ENCODE data around the gene R3HCC1L. TPM values are rescaled to one million over a fixed set of nuclear protein-coding genes. Genes with fewer than 3 reads are reported as not detected.
A peak's percentile ranks its signal among the peaks of the same experiment; 100 is the strongest.

Gene R3HCC1L
- total RNA-seq, 1 donor from 2014 or later: 14.4 TPM

- intact Hi-C loops (cut with DNase I): no loop called here
Observed at GRCh38 chr10:98260350-98260749, 125.9 kb downstream of the R3HCC1L start.

DNA sequence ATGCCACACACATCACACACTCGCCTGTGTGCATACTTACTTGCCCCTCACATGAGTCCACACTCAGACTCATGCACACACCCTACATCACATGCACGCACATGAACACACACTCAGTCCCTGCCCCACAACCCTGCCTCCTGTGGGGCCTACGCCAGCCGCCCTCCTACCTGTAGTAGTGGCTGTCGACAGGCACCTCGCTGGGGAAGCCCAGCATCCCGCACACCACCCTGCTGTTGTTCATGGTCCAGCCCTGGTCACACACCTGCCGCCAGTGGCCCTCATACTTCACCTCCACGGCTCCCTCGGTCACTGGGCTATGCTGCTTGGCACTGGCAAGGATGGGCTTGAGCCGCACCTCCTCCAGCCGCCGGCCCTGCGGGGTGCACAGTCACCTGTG, 126.3 kb downstream of the R3HCC1L start:
- H3K4me3 ChIP-seq: no peak overlapping the region
- H3K36me3 ChIP-seq: no peaks in the 10 kb centered on the region
- ATAC-seq (peak; percentile 4), DNase-seq (no peak)
- no peak for TF ChIP-seq CTCF (IDR thresholded peaks at IDR 0.05)
- no peaks in the 10 kb centered on the region for H3K27me3 ChIP-seq (ENCODE audit: low read depth)
- H3K27ac ChIP-seq: no peak overlapping the region
- peaks cover 9% of the 10 kb centered on the region for H3K4me1 ChIP-seq
- intact Hi-C loops (cut with DNase I): no loop called here
- H3K9me3 ChIP-seq: no peaks in the 10 kb centered on the region

More at GRCh38 chr10:98260350-98260749, 125.9 kb downstream of the R3HCC1L start:
- no peaks in the 10 kb centered on the region for H3K27me3 ChIP-seq (ENCODE audit: low read depth)
- no peaks in the 10 kb centered on the region for H3K36me3 ChIP-seq
- TF ChIP-seq CTCF (IDR thresholded peaks at IDR 0.05): no peak
- no peak for DNase-seq
- peaks cover 9% of the 10 kb centered on the region for H3K4me1 ChIP-seq
- H3K9me3 ChIP-seq: no peaks in the 10 kb centered on the region
- no peak overlapping the region for H3K4me3 ChIP-seq
- peak in 1 of 2 donors; percentile 6 for ATAC-seq
- no peak overlapping the region for H3K27ac ChIP-seq

- Histone ChIP-seq H3K4me1 (peaks cover 9% of the 10 kb centered on the region), H3K27me3 (ENCODE audit: low read depth) (no peaks in the 10 kb centered on the region), H3K4me3 (no peak overlapping the region), H3K36me3 (no peaks in the 10 kb centered on the region), H3K27ac (no peak overlapping the region), H3K9me3 (no peaks in the 10 kb centered on the region)
- TF ChIP-seq CTCF (IDR thresholded peaks at IDR 0.05): no peak
- intact Hi-C loops (cut with DNase I): no loop called here
- ATAC-seq: no peak
- no peak for DNase-seq
Observed at GRCh38 chr10:98261436-98262277, 127.2 kb downstream of the R3HCC1L start.

DNA sequence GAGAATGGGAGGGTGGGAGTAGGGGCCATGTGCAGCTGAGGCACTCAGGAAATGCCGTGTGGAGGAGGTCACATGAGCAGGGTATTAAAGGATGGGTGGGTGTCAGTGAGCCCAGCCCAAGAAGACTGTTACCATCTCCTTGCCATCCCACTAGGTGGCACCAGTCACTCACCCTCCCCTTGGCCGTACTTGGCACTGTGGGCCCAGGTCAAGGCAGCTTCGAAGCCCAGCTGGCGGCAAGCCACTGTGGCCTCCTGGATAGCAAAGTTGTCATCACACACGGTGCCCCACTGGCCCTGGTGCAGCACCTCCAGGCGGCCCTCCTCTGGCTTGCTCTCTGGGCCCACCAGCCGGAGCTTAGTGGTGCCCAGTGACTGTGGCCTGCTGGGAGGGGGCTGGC, 128.1 kb downstream of the R3HCC1L start:
- TF ChIP-seq CTCF (IDR thresholded peaks at IDR 0.05): peak; percentile 53
- no peak overlapping the region for H3K27ac ChIP-seq
- no peaks in the 10 kb centered on the region for H3K27me3 ChIP-seq (ENCODE audit: low read depth)
- peaks cover 12% of the 10 kb centered on the region for H3K4me1 ChIP-seq
- H3K4me3 ChIP-seq: no peak overlapping the region
- no peaks in the 10 kb centered on the region for H3K36me3 ChIP-seq
- DNase-seq: no peak
- H3K9me3 ChIP-seq: no peaks in the 10 kb centered on the region
- intact Hi-C loops (cut with DNase I): no loop called here
- ATAC-seq: peak; percentile 60 to 67

DNA sequence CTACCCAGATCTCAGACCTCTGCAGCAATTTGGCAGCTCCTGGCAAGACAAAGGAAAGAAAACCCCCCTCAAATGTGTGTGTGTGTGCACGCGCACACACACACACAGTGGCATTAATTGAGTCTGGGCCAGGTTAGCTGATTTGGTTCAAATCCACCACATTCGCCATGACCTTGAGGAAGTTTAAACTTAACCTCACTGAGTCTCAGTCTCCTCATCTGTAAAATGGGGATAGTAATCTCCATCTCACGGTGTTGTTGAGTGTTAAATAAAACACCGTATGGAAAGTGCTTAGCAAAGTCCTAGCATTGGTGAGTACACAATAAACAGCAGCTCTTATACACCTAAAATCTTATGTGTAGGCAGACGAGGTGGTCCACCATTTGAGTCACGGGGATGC, 128.6 kb downstream of the R3HCC1L start:
- Histone ChIP-seq H3K4me3 (no peak overlapping the region), H3K27me3 (ENCODE audit: low read depth) (no peaks in the 10 kb centered on the region), H3K27ac (no peak overlapping the region), H3K4me1 (peaks cover 12% of the 10 kb centered on the region), H3K9me3 (no peaks in the 10 kb centered on the region), H3K36me3 (no peaks in the 10 kb centered on the region)
- intact Hi-C loops (cut with DNase I): no loop called here
- no peak for DNase-seq
- TF ChIP-seq CTCF (IDR thresholded peaks at IDR 0.05): no peak
- ATAC-seq: no peak

Data from lower lobe of right lung (tissue), 2 donors.